ENCODE results near the gene CKS2.

CKS2 gene

DNA sequence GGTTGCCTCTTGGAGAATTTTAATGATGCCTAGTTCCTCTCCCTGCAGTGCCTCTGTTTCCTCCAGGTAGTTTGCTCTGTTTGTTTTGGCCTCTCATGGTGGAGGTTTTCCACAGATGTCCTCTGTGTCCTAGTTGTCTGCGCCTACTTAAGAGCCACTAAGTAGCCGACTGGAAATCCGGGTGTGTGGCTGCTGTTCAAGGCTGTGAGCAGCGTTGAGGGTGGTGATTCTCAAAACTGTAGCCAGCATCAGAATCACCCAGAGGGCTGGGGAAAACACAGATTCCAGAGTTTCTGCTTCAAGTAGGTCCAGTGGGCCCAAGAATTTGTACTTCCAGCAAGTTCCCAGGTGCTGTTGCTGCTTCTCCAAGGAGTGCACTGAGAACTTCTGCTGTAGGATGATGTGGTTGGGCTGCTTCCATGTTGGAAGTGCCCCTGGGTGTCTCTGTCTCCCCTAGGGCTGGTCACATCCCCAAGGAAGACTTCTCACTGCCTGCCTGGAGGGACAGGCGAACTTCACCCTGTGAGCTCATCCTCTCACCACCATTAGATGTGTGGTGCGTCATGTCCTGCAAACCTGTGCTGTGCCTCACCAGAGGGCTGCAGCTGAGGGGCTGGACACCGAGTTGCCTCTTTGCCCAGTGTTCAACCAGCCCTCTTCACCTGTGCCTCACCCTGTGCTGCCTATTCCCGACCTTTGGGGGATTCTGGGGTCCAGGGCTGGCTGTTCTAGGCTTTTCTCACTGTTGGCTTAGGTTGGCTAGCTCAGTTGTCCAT is 42.1 kb downstream of the CKS2 start:
- Histone ChIP-seq H3K4me1 (ENCODE audit: insufficient read depth, low read length) (no peaks in the 10 kb centered on the region), H3K9ac (ENCODE audit: low read length) (no peak overlapping the region), H3K27ac (ENCODE audit: low read depth, low read length) (no peak overlapping the region), H3K4me3 (ENCODE audit: low read depth in 1 of 2, low read length in 2 of 2) (no peak overlapping the region), H3K36me3 (ENCODE audit: insufficient read depth, low read length) (peaks cover 84% of the 10 kb centered on the region), H3K27me3 (ENCODE audit: control insufficient read depth in 1 of 2, insufficient read depth in 2 of 2, low read length in 2 of 2) (no peaks in the 10 kb centered on the region), H3K9me3 (ENCODE audit: low read length) (no peaks in the 10 kb centered on the region)

DNA sequence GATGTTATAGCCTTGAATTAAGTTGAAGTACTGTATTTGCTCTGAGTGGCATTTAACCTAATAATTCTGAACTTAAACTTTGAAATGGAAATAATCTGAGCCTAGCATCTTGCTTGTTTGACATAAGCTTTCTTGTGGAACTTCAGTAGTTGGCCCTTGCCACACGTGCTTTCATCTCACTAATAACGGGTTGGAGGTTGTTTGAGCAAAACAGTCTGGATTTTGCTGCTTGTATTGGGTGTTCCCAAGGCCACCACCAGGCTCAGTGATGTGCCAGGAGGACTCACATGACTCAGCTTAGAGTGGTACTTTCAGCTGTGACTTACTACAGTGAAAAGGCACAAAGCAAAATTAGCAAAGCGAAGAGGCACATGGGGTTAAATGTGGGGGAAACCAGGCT is 43.0 kb downstream of the CKS2 start:
- Histone ChIP-seq H3K27ac (ENCODE audit: low read depth, low read length) (no peak overlapping the region), H3K27me3 (ENCODE audit: control insufficient read depth in 1 of 2, insufficient read depth in 2 of 2, low read length in 2 of 2) (no peaks in the 10 kb centered on the region), H3K9me3 (ENCODE audit: low read length) (no peaks in the 10 kb centered on the region), H3K36me3 (ENCODE audit: insufficient read depth, low read length) (peaks cover 84% of the 10 kb centered on the region), H3K4me3 (ENCODE audit: low read depth in 1 of 2, low read length in 2 of 2) (no peak overlapping the region), H3K4me1 (ENCODE audit: insufficient read depth, low read length) (no peaks in the 10 kb centered on the region), H3K9ac (ENCODE audit: low read length) (no peak overlapping the region)

DNA sequence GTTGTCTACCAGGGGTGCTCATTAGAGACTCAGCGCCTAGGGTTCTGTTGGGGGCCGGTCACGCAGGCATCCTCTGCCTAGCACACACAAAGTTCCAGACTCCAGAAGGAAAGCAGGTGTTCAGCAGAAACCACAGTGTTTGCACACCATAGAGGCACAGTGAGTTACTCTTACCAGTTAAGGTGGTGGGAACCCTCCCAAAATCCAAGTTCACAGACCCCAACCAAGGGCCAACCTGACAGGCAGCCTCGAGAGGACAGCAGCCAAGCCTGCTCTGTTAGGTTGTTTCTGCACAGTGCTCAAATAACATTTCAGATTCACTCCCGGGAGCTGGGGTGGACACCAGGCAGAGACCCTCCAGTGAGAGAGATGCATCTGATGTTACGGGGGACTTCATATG is 43.5 kb downstream of the CKS2 start:
- Histone ChIP-seq H3K36me3 (ENCODE audit: insufficient read depth, low read length) (peaks cover 83% of the 10 kb centered on the region), H3K27ac (ENCODE audit: low read depth, low read length) (no peak overlapping the region)

DNA sequence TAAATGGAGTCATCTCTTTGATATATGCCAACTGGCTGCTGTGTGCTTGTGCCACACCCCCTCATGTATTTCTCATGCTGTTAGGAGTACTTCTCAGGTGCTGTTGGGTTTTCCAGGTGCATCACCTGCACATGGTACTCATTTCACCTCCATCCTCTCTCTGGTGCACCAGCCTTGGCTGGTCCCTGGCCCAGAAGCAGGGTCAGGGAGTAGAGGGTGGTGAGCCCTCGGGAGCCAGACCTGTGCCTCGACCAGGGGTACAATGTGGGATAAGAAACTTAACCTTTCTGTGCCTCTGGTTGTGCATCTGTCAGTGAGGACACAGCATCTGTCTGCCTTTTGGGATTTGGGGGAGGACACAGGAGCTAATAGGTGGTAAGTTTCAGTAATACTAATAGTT is 45.8 kb downstream of the CKS2 start:
- Histone ChIP-seq H3K9me3 (ENCODE audit: low read length) (no peaks in the 10 kb centered on the region), H3K36me3 (ENCODE audit: insufficient read depth, low read length) (peaks cover 81% of the 10 kb centered on the region), H3K4me1 (ENCODE audit: insufficient read depth, low read length) (peaks cover 5% of the 10 kb centered on the region)

More for the DNA sequence above, 43.5 kb downstream of the CKS2 start:
- H3K9me3 ChIP-seq (ENCODE audit: low read length) = no peaks in the 10 kb centered on the region
- H3K4me3 ChIP-seq (ENCODE audit: low read depth in 1 of 2, low read length in 2 of 2) = no peak overlapping the region
- no peaks in the 10 kb centered on the region for H3K27me3 ChIP-seq (ENCODE audit: control insufficient read depth in 1 of 2, insufficient read depth in 2 of 2, low read length in 2 of 2)
- H3K9ac ChIP-seq (ENCODE audit: low read length) = no peak overlapping the region
- no peaks in the 10 kb centered on the region for H3K4me1 ChIP-seq (ENCODE audit: insufficient read depth, low read length)

DNA sequence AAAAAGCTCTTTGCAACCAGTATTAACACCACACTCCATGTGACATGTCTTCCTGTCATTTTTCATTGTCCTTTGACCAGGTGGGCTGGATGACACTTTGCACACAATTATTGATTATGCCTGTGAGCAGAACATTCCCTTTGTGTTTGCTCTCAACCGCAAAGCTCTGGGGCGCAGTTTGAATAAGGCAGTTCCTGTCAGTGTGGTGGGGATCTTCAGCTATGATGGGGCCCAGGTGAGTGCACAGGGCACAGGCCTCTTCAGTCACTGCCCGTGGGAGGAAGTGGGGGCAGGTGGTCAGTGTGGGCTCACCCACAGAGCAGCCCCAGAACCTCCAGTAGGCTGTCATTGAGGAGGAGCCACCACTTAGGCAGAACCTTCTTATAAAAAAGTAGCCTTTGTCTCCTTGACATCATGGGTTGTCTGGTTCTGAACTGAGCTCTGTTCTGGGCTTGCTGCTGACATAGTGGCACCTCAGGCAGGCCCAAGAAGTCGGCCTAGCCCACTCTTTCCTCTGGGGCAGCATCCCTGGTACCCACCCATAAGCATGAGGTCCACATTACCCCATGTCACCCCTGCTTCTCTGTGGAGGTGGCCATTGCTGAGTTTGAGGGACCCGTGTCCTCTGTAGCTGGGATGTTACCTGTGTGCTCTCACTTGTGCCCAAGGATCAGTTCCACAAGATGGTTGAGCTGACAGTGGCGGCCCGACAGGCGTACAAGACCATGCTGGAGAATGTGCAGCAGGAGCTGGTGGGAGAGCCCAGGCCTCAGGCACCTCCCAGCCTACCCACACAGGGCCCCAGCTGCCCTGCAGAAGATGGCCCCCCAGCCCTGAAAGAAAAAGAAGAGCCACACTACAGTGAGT is 46.6 kb downstream of the CKS2 start:
- H3K36me3 ChIP-seq (ENCODE audit: insufficient read depth, low read length) = peaks cover 82% of the 10 kb centered on the region
- peaks cover 5% of the 10 kb centered on the region for H3K4me1 ChIP-seq (ENCODE audit: insufficient read depth, low read length)
- no peak overlapping the region for H3K4me3 ChIP-seq (ENCODE audit: low read depth in 1 of 2, low read length in 2 of 2)
- no peaks in the 10 kb centered on the region for H3K9me3 ChIP-seq (ENCODE audit: low read length)
- H3K9ac ChIP-seq (ENCODE audit: low read length) = no peak overlapping the region
- no peak overlapping the region for H3K27ac ChIP-seq (ENCODE audit: low read depth, low read length)
- no peaks in the 10 kb centered on the region for H3K27me3 ChIP-seq (ENCODE audit: control insufficient read depth in 1 of 2, insufficient read depth in 2 of 2, low read length in 2 of 2)

More for the DNA sequence above, 45.8 kb downstream of the CKS2 start:
- no peak overlapping the region for H3K4me3 ChIP-seq (ENCODE audit: low read depth in 1 of 2, low read length in 2 of 2)
- no peak overlapping the region for H3K27ac ChIP-seq (ENCODE audit: low read depth, low read length)
- H3K9ac ChIP-seq (ENCODE audit: low read length) = no peak overlapping the region
- no peaks in the 10 kb centered on the region for H3K27me3 ChIP-seq (ENCODE audit: control insufficient read depth in 1 of 2, insufficient read depth in 2 of 2, low read length in 2 of 2)

DNA sequence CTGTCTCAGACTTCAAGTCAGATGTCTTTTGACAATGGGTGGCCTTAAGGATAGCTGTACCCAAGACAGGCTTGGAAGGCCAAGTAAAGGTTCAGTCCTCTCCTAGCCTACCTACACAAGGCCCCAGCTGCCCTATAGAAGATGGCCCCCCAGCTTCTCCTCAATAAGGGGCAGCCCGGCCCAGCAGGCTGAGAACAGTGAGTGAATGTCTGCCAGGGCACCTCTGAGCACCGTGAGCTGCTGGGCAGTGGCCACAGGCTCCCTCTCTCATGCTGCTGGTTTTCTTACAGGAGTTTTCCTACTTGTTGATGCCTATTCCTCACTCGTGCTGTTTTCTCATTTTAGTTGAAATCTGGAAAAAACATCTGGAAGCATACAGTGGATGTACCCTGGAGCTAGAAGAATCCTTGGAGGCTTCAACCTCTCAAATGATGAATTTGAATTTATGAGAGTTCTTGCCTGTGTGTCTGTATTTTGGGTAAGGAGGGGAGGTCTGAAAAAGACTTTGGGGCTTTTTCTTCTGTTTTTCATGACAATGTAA is 47.5 kb downstream of the CKS2 start:
- Histone ChIP-seq H3K4me3 (ENCODE audit: low read depth in 1 of 2, low read length in 2 of 2) (no peak overlapping the region), H3K9ac (ENCODE audit: low read length) (no peak overlapping the region), H3K27ac (ENCODE audit: low read depth, low read length) (no peak overlapping the region), H3K27me3 (ENCODE audit: control insufficient read depth in 1 of 2, insufficient read depth in 2 of 2, low read length in 2 of 2) (no peaks in the 10 kb centered on the region), H3K36me3 (ENCODE audit: insufficient read depth, low read length) (peaks cover 85% of the 10 kb centered on the region), H3K4me1 (ENCODE audit: insufficient read depth, low read length) (peaks cover 5% of the 10 kb centered on the region), H3K9me3 (ENCODE audit: low read length) (no peaks in the 10 kb centered on the region)

DNA sequence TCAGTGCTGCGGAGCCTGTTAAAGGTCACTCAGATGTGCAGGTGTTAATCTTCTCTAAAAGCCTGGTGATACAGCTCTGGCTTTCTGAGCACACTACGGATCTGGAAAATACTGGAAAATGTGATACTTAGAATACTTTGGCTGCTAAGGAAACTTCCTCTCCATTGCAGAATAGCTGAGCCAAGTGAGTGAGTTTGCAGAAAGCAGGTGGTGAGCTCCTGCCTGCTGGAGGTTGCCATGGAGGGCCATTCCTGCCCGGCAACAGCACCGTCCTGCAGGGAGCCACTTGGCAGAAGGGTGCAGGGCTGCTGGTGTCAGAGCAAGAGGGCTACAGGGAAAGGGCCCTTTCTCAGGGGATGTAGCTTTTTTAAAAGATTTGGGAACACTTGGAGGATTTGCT is 48.0 kb downstream of the CKS2 start:
- Histone ChIP-seq H3K27ac (ENCODE audit: low read depth, low read length) (no peak overlapping the region), H3K9ac (ENCODE audit: low read length) (no peak overlapping the region), H3K4me1 (ENCODE audit: insufficient read depth, low read length) (peaks cover 5% of the 10 kb centered on the region), H3K36me3 (ENCODE audit: insufficient read depth, low read length) (peaks cover 83% of the 10 kb centered on the region), H3K27me3 (ENCODE audit: control insufficient read depth in 1 of 2, insufficient read depth in 2 of 2, low read length in 2 of 2) (no peaks in the 10 kb centered on the region), H3K4me3 (ENCODE audit: low read depth in 1 of 2, low read length in 2 of 2) (no peak overlapping the region), H3K9me3 (ENCODE audit: low read length) (no peaks in the 10 kb centered on the region)

- Histone ChIP-seq H3K27ac (ENCODE audit: low read depth, low read length) (no peak overlapping the region), H3K9ac (ENCODE audit: low read length) (no peak overlapping the region), H3K4me1 (ENCODE audit: insufficient read depth, low read length) (peaks cover 5% of the 10 kb centered on the region), H3K4me3 (ENCODE audit: low read depth in 1 of 2, low read length in 2 of 2) (no peak overlapping the region), H3K36me3 (ENCODE audit: insufficient read depth, low read length) (peaks cover 74% of the 10 kb centered on the region), H3K9me3 (ENCODE audit: low read length) (no peaks in the 10 kb centered on the region), H3K27me3 (ENCODE audit: control insufficient read depth in 1 of 2, insufficient read depth in 2 of 2, low read length in 2 of 2) (no peaks in the 10 kb centered on the region)
Measured at GRCh38 chr9:89359751-89360261, 48.8 kb downstream of the CKS2 start.

DNA sequence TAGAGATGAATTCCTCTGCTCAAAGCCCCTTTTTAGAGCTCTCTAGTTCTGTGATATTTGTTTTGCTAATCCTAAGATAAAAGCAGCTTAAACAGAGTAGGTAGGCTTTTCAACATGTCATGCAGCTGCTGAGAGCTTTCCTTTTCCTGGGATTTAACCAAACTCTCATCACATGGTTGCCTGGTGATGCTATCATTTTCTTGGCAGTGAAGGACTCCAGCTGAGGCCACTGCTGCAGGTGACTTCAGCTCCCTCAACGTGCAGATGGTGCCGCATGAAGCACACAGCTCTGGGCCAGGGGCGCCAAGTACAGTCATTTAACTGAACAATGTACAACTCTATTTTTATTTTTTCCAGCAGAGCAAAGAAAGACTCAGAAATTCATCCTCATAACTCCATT is 49.5 kb downstream of the CKS2 start:
- Histone ChIP-seq H3K4me1 (ENCODE audit: insufficient read depth, low read length) (peaks cover 5% of the 10 kb centered on the region), H3K9ac (ENCODE audit: low read length) (no peak overlapping the region), H3K9me3 (ENCODE audit: low read length) (no peaks in the 10 kb centered on the region), H3K4me3 (ENCODE audit: low read depth in 1 of 2, low read length in 2 of 2) (no peak overlapping the region), H3K27me3 (ENCODE audit: control insufficient read depth in 1 of 2, insufficient read depth in 2 of 2, low read length in 2 of 2) (no peaks in the 10 kb centered on the region), H3K36me3 (ENCODE audit: insufficient read depth, low read length) (peaks cover 68% of the 10 kb centered on the region), H3K27ac (ENCODE audit: low read depth, low read length) (no peak overlapping the region)

GRCh38 chr9:89361031-89361430 is 50.0 kb downstream of the CKS2 start:
- H3K27ac ChIP-seq (ENCODE audit: low read depth, low read length) = peak overlapping the region; percentile 9
- H3K36me3 ChIP-seq (ENCODE audit: insufficient read depth, low read length) = peaks cover 66% of the 10 kb centered on the region
- no peaks in the 10 kb centered on the region for H3K27me3 ChIP-seq (ENCODE audit: control insufficient read depth in 1 of 2, insufficient read depth in 2 of 2, low read length in 2 of 2)
- H3K4me3 ChIP-seq (ENCODE audit: low read depth in 1 of 2, low read length in 2 of 2) = no peak overlapping the region
- peaks cover 5% of the 10 kb centered on the region for H3K4me1 ChIP-seq (ENCODE audit: insufficient read depth, low read length)
- no peak overlapping the region for H3K9ac ChIP-seq (ENCODE audit: low read length)
- H3K9me3 ChIP-seq (ENCODE audit: low read length) = no peaks in the 10 kb centered on the region

DNA sequence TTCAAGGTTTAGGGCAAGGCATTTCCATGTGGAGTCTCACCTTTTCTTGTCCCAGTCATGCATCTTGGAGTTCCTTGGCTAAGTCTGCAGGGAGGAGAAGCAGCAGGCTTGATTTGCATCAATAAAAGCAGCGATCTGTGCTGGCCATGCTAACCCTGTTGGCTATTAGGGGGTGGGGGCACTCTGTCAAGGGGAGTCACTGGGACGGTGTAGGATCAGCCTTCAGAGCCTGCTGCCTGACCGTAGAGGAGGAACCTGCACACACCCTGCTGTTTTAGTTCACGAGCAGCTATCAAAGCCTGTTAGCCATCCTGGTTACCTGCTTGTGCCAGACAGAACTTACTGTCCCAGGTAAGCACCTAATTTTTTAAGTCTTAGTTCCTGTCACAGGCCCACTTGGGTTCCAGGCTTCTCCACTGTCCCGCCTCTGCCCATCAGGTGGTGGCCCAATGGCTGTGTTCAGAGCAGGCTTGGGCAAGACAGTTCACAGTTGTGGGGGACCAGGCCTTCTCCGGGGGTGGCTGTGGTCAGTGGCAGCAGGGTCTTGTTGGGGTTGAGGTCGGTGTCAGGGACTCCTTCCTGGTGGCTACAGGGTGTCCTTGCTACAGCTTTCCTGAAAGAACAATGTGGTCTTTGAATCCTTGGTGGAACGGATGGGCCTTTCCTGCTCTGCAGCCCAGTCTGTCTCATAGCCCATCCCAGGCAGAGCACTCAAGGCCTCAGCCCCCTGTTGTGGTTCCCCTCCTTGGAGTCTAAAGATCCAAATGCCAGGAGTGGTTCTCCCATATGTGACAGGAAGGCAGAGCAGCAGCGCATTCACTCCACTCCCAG is 51.0 kb downstream of the CKS2 start:
- Histone ChIP-seq H3K9me3 (ENCODE audit: low read length) (no peaks in the 10 kb centered on the region), H3K36me3 (ENCODE audit: insufficient read depth, low read length) (peaks cover 56% of the 10 kb centered on the region), H3K4me1 (ENCODE audit: insufficient read depth, low read length) (peaks cover 5% of the 10 kb centered on the region), H3K27me3 (ENCODE audit: control insufficient read depth in 1 of 2, insufficient read depth in 2 of 2, low read length in 2 of 2) (no peaks in the 10 kb centered on the region), H3K9ac (ENCODE audit: low read length) (no peak overlapping the region), H3K27ac (ENCODE audit: low read depth, low read length) (no peak overlapping the region), H3K4me3 (ENCODE audit: low read depth in 1 of 2, low read length in 2 of 2) (no peak overlapping the region)

All from muscle layer of colon (tissue), 2 donors.